DND-41 (cell line): Measurements from ENCODE around the gene PAQR7.

Experiments used
- ATAC-seq: fragments of 200-7000 bp; cut with Tn5 transposase; 3 replicates; pipeline ENCODE4 v1.9.1; 2021; ENCODE audit warnings: low read depth; ENCODE audit not compliant: insufficient read depth
- DNase-seq: peaks from one replicate; pipeline ENCODE4 v3.0.0-alpha.2; 2020
- H2AFZ ChIP-seq: 2 replicates; pipeline ENCODE4 v1.6.0; 2012; ENCODE audit warnings: low read depth, low read length
- H3K27ac ChIP-seq: 2 replicates; pipeline ENCODE4 v1.5.1; 2012; ENCODE audit warnings: low read length, inconsistent platforms
- H3K27me3 ChIP-seq: fragments of 200-600 bp; sonication (generic); 2 replicates; pipeline ENCODE4 v1.6.0; 2012; ENCODE audit warnings: low read length, mild to moderate bottlenecking, inconsistent platforms; ENCODE audit not compliant: insufficient read depth, poor library complexity
- H3K36me3 ChIP-seq: 2 replicates; pipeline ENCODE4 v1.5.1; 2012; ENCODE audit warnings: low read length, inconsistent platforms; ENCODE audit not compliant: insufficient read depth
- H3K4me1 ChIP-seq: 2 replicates; pipeline ENCODE4 v1.5.1; 2012; ENCODE audit warnings: mild to moderate bottlenecking, low read length; ENCODE audit not compliant: insufficient read depth
- H3K4me2 ChIP-seq: 2 replicates; pipeline ENCODE4 v1.6.0; 2012; ENCODE audit warnings: mild to moderate bottlenecking, moderate library complexity, low read length, inconsistent platforms; ENCODE audit not compliant: insufficient read depth
- H3K4me3 ChIP-seq, 2 experiments: fragments of 200-600 bp in 1 of 2; shearing (Covaris generic) in 1 of 2; 2 replicates each; pipeline ENCODE4 v1.5.1; 2012 to 2016; ENCODE audit warnings: inconsistent platforms in 2 of 2, low read length in 2 of 2, mild to moderate bottlenecking in 2 of 2, low read depth in 1 of 2, moderate library complexity in 1 of 2
- H3K79me2 ChIP-seq: 2 replicates; pipeline ENCODE4 v1.6.0; 2012; ENCODE audit warnings: low read length, inconsistent platforms; ENCODE audit not compliant: insufficient read depth
- H3K9ac ChIP-seq: 2 replicates; pipeline ENCODE4 v1.6.0; 2012; ENCODE audit warnings: low read depth, mild to moderate bottlenecking, inconsistent platforms, low read length, moderate library complexity
- H3K9me3 ChIP-seq: 2 replicates; pipeline ENCODE4 v1.5.1; 2012; ENCODE audit warnings: low read length, moderate library complexity, mild to moderate bottlenecking, inconsistent platforms; ENCODE audit not compliant: insufficient read depth, severe bottlenecking
- H4K20me1 ChIP-seq: 2 replicates; pipeline ENCODE4 v1.6.0; 2012; ENCODE audit warnings: low read length; ENCODE audit not compliant: insufficient read depth
- CTCF ChIP-seq: IDR thresholded peaks from 2 replicates; pipeline ENCODE4 v1.5.1; 2012; ENCODE audit warnings: borderline replicate concordance, low read length, moderate library complexity, mild to moderate bottlenecking; ENCODE audit not compliant: poor library complexity, severe bottlenecking; ENCODE audit errors: extremely low read depth
- EZH2 ChIP-seq: IDR thresholded peaks from 3 replicates; pipeline ENCODE4 v1.6.1; 2012; ENCODE audit warnings: borderline replicate concordance, low read depth, mild to moderate bottlenecking, moderate library complexity, low read length, inconsistent platforms; ENCODE audit not compliant: severe bottlenecking

The PAQR7 gene

DNA sequence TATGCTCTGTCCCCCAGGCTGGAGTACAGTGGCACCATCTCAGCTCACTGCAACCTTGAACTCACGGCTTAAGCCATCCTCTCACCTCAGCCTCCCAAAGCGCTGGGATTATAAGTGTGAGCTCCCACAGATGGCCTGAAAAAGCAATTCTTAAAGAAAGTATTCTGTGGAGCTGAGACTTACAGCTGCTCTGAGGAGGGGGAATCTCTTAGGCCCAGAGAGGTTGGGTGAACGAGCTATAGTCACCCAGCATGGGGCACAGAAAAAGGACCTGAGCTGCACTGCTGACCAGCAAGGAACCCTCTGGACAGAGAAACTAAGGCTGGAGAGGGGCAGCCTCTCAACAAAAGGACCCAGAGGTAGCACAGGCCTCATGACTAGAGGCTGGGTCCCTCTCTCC is 1.3 kb downstream of the PAQR7 start:
- ATAC-seq (no peak), DNase-seq (no peak)
- Histone ChIP-seq H3K79me2 (no peaks in the 10 kb centered on the region), H3K4me1 (no peaks in the 10 kb centered on the region), H3K4me3 (no peak overlapping the region), H3K4me2 (no peak overlapping the region), H3K9ac (no peak overlapping the region), H3K27me3 (no peaks in the 10 kb centered on the region), H3K27ac (no peak overlapping the region), H3K36me3 (no peaks in the 10 kb centered on the region), H4K20me1 (no peaks in the 10 kb centered on the region), H2AFZ (no peak overlapping the region), H3K9me3 (no peaks in the 10 kb centered on the region)
- TF ChIP-seq EZH2, result no peak
- no peak for TF ChIP-seq CTCF

DNA sequence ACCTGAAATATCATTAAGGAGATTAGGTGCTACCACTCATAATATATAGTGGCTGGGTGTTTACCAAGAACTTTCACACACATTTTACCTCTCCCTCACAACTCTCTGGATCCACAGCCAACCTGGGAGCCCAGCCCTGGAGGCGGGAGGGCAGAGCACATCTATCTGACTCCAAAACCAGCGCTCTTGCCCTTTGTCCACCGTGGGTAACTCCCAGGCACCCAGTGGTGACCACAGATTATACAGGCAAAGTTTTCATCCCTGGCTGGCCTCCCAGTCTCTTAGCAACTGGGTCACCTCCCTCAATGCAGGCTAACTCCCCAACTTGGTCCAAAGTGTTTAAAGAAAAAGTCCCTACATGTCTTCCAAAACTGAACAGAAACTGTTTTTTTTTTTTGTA is 2.4 kb downstream of the PAQR7 start:
- Histone ChIP-seq H4K20me1 (no peaks in the 10 kb centered on the region), H3K79me2 (no peaks in the 10 kb centered on the region), H3K9ac (no peak overlapping the region), H2AFZ (no peak overlapping the region), H3K9me3 (no peaks in the 10 kb centered on the region), H3K27ac (no peak overlapping the region), H3K4me2 (no peak overlapping the region), H3K4me1 (no peaks in the 10 kb centered on the region), H3K27me3 (no peaks in the 10 kb centered on the region), H3K4me3 (no peak overlapping the region), H3K36me3 (no peaks in the 10 kb centered on the region)
- TF ChIP-seq CTCF, result no peak
- TF ChIP-seq EZH2, result no peak
- DNase-seq, result no peak
- ATAC-seq, result no peak

DNA sequence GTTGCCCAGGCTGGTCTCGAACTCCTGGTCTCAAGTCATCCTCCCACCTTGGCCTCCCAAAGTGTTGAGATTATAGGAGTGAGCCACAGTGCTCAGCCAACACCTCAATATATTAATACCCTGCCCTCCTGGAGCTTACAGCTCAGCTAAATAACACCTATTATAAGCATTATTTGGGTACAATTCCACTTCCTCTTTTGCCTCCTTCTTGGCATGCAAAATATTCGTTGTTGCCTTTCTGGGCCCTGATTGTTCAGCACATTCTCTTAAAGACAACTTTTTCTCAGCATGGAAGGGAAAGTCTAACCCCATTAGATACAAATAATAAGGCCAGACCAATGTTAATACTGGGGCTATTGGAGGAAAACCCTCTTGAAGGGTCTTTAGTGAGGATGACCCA is 2.8 kb downstream of the PAQR7 start:
- Histone ChIP-seq H3K79me2 (no peaks in the 10 kb centered on the region), H3K9me3 (no peaks in the 10 kb centered on the region), H3K36me3 (no peaks in the 10 kb centered on the region), H3K9ac (no peak overlapping the region), H3K4me3 (no peak overlapping the region), H2AFZ (no peak overlapping the region), H3K27me3 (no peaks in the 10 kb centered on the region), H3K4me2 (no peak overlapping the region), H3K4me1 (no peaks in the 10 kb centered on the region), H4K20me1 (no peaks in the 10 kb centered on the region), H3K27ac (no peak overlapping the region)
- no peak for TF ChIP-seq CTCF
- TF ChIP-seq EZH2, result no peak
- DNase-seq (no peak), ATAC-seq (no peak)
